Type B pancreatic cell (in vitro differentiated cells): ENCODE data around the gene SH3GLB2. TPM values are rescaled to one million over a fixed set of nuclear protein-coding genes. Genes with fewer than 3 reads are reported as not detected.
"Not testable (repeated sequence)": the region's sequence is repeated elsewhere in the genome, so short reads cannot be mapped to it uniquely, and the experiment has no call there.

Experiments used
- DNase-seq: peaks from one replicate; pipeline ENCODE4 v3.0.0; 2021; ENCODE audit warnings: mixed read lengths; ENCODE audit not compliant: unreplicated experiment; ENCODE audit errors: extremely low spot score
- H3K27ac Mint-ChIP-seq: 2 replicates; pipeline ENCODE4 v1.8.0; 2021; ENCODE audit warnings: mild to moderate bottlenecking, mixed read lengths
- H3K27me3 Mint-ChIP-seq: 2 replicates; pipeline ENCODE4 v1.8.0; 2021; ENCODE audit warnings: mixed read lengths
- H3K36me3 Mint-ChIP-seq: 2 replicates; pipeline ENCODE4 v1.8.0; 2021; ENCODE audit warnings: mixed read lengths
- H3K4me1 Mint-ChIP-seq: one replicate; pipeline ENCODE4 v1.8.0; 2021; ENCODE audit warnings: mixed read lengths; ENCODE audit not compliant: unreplicated experiment
- H3K4me3 Mint-ChIP-seq: 2 replicates; pipeline ENCODE4 v1.8.0; 2021; ENCODE audit warnings: mild to moderate bottlenecking, mixed read lengths
- H3K9me3 Mint-ChIP-seq: 2 replicates; pipeline ENCODE4 v1.8.0; 2021; ENCODE audit warnings: mixed read lengths
- CTCF ChIP-seq: fragments of 200-600 bp; sonication (generic); conservative IDR thresholded peaks from 2 replicates; pipeline ENCODE4 v1.5.0; 2021; ENCODE audit warnings: antibody characterized with exemption, mild to moderate bottlenecking
- total RNA-seq: library from RNA; stranded (reverse); gene quantifications from 2 replicates; pipeline ENCODE4 v1.2.1, GENCODE V29; 2021; ENCODE audit warnings: low replicate concordance

Gene SH3GLB2
- total RNA-seq, 1 donor from 2014 or later, result 126 TPM

- no peak for DNase-seq
- no peak for TF ChIP-seq CTCF
Observed at GRCh38 chr9:129007035-129007765, 20.9 kb downstream of the SH3GLB2 start.

DNA sequence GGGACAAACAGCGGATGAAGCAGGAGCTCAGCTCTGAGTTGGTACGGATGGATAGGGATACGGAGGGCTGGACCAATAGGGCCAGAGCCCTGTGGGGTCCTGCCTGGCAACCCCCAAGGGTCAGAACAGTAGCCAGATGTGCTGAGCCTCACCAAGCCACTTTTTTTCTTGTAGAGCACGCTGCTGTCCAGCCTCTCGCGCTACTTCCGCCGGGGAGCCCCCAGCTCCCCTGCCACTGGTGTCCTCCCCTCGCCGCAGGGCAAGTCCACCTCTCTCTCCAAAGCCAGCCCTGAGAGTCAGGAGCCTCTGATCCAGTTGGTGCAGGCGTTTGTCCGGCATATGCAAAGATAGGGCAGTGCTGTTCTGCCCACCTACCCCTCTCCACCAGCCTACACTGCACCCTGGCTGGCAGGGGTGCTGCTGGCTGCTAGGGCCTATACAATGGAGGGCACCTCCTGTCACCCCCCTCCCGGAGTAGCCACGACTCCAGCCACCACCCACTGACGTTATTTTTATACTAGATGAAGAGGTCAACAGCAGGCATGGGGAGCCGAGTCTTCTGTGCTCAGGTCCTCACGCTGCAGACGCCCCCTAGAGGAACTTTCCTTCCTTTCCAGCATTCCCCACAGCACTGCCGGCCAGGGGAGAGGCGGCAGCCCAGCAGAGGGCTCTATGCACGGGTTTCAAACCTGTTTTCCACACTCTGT lies 21.6 kb downstream of the SH3GLB2 start:
- peak; percentile 79 for DNase-seq
- peak overlapping the region; percentile 84 for H3K27ac Mint-ChIP-seq
- H3K27me3 Mint-ChIP-seq, result no peaks in the 10 kb centered on the region
- H3K4me1 Mint-ChIP-seq, result no peaks in the 10 kb centered on the region
- peak; percentile 88 for TF ChIP-seq CTCF
- no peak overlapping the region for H3K4me3 Mint-ChIP-seq
- H3K36me3 Mint-ChIP-seq, result no peaks in the 10 kb centered on the region
- no peaks in the 10 kb centered on the region for H3K9me3 Mint-ChIP-seq

More at GRCh38 chr9:129007035-129007765, 20.9 kb downstream of the SH3GLB2 start:
- H3K9me3 Mint-ChIP-seq, result no peaks in the 10 kb centered on the region
- no peaks in the 10 kb centered on the region for H3K4me1 Mint-ChIP-seq
- no peaks in the 10 kb centered on the region for H3K36me3 Mint-ChIP-seq
- H3K27me3 Mint-ChIP-seq, result no peaks in the 10 kb centered on the region
- H3K4me3 Mint-ChIP-seq, result peak overlapping the region; percentile 22
- peak overlapping the region; percentile 84 for H3K27ac Mint-ChIP-seq

DNA sequence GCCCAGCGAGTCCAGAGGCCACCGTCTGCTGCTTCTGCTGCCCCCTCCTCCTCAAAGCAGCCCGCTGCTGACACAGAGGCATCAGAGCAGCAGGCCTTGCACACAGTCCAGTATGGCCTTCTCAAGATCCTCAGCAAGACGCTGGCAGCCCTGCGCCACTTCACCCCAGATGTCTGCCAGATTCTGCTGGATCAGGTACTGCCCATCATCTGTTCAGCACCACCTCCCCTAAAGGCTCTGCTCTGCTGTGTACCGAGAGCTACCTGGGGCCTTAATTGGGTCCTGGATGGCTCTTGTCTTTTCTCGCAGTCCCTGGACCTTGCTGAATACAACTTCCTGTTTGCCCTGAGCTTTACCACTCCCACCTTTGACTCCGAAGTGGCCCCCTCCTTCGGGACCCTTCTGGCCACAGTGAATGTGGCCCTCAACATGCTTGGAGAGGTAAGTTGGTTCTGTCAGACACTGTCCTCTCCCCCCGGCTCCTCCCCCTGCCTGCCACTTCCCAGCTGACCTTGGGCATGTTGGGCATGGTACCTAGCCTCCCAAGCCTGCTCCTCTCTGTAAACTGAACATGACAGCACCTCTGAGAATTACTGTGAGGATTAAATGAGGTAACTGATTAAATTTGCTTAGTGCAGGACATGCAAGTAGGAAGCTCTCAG lies 22.7 kb downstream of the SH3GLB2 start:
- no peaks in the 10 kb centered on the region for H3K9me3 Mint-ChIP-seq
- no peak overlapping the region for H3K4me3 Mint-ChIP-seq
- TF ChIP-seq CTCF, result no peak
- no peak overlapping the region for H3K27ac Mint-ChIP-seq
- no peak for DNase-seq
- H3K36me3 Mint-ChIP-seq, result no peaks in the 10 kb centered on the region
- no peaks in the 10 kb centered on the region for H3K27me3 Mint-ChIP-seq
- no peaks in the 10 kb centered on the region for H3K4me1 Mint-ChIP-seq

DNA sequence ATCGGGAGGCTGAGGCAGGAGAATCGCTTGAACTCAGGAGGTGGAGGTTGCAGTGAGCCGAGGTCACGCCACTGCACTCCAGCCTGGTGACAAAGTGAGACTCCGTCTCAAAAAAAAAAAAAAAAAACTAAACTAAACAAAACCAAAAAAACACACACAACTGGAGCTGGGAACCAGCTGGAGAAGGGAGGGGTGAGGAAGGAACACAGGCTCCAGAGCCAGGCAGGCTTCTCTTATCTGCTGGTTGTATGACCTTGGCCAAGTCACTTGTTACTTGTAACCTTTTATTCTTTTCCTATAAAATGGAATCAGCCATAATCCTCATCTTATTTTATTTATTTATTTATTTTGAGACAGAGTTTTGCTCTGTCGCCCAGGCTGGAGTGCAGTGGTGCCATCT lies 24.0 kb downstream of the SH3GLB2 start:
- H3K4me1 Mint-ChIP-seq, H3K27me3 Mint-ChIP-seq, H3K36me3 Mint-ChIP-seq, DNase-seq, H3K27ac Mint-ChIP-seq, H3K9me3 Mint-ChIP-seq, H3K4me3 Mint-ChIP-seq: not testable (repeated sequence)

- Mint-ChIP-seq H3K27ac (peak overlapping the region; percentile 13), H3K27me3 (no peaks in the 10 kb centered on the region), H3K9me3 (no peaks in the 10 kb centered on the region), H3K36me3 (no peaks in the 10 kb centered on the region), H3K4me1 (no peaks in the 10 kb centered on the region), H3K4me3 (no peak overlapping the region)
- DNase-seq, result no peak
- TF ChIP-seq CTCF, result no peak
Observed at GRCh38 chr9:129002992-129003391, 25.1 kb downstream of the SH3GLB2 start.
